Sigmoid colon (tissue), 7 donors: ENCODE measurements around the gene DTNBP1. TPM values are rescaled to one million over a fixed set of nuclear protein-coding genes. Genes with fewer than 3 reads are reported as not detected.

ENCODE experiments used
- DNase-seq: peaks from one replicate; pipeline ENCODE4 v3.0.0-alpha.2; 2019
- H3K27ac ChIP-seq, 4 donors: fragments of 200-600 bp; sonication (generic); one replicate each; pipeline ENCODE4 v1.5.1; 2016 to 2019; ENCODE audit warnings: mild to moderate bottlenecking in 1 of 4
- H3K27me3 ChIP-seq, 3 donors: fragments of 200-600 bp; sonication (generic); one replicate each; pipeline ENCODE4 v1.5.1; 2019; ENCODE audit warnings: mild to moderate bottlenecking in 1 of 3
- H3K36me3 ChIP-seq, 4 donors: fragments of 200-600 bp; sonication (generic); one replicate each; pipeline ENCODE4 v1.5.1; 2016 to 2019
- H3K4me1 ChIP-seq, 4 donors: fragments of 200-600 bp; sonication (generic); one replicate each; pipeline ENCODE4 v1.5.1; 2017 to 2019
- H3K4me3 ChIP-seq, 4 donors: fragments of 200-600 bp; sonication (generic); one replicate each; pipeline ENCODE4 v1.5.1; 2017 to 2019; ENCODE audit warnings: mild to moderate bottlenecking in 2 of 4, moderate library complexity in 1 of 4
- H3K9me3 ChIP-seq, 4 donors: fragments of 200-600 bp in 3 of 4; sonication (generic) in 3 of 4; one replicate each; pipeline versions ENCODE4 v1.5.1 to v1.6.1; 2013 to 2019
- CTCF ChIP-seq, 4 experiments: fragments of 450-650 bp in 3 of 4; fragments of 200-600 bp in 1 of 4; IDR thresholded peaks; one replicate each; pipeline ENCODE4 v1.5.1; 2016 to 2019; ENCODE audit warnings: antibody characterized with exemption in 4 of 4, mild to moderate bottlenecking in 3 of 4, moderate library complexity in 2 of 4
- EP300 ChIP-seq, 4 donors: sonication (generic); formaldehyde crosslinking; IDR thresholded peaks; one replicate each; pipeline ENCODE4 v1.6.1; 2017; ENCODE audit warnings: antibody characterized with exemption in 4 of 4
- POLR2A ChIP-seq, 2 donors: fragments of 450-650 bp; IDR thresholded peaks; one replicate each; pipeline ENCODE4 v1.6.1; 2016; ENCODE audit warnings: antibody characterized with exemption in 2 of 2, mild to moderate bottlenecking in 2 of 2, moderate library complexity in 2 of 2
- POLR2AphosphoS5 ChIP-seq, 4 donors: sonication (generic); formaldehyde crosslinking; IDR thresholded peaks; one replicate each; pipeline ENCODE4 v1.6.1; 2017; ENCODE audit warnings: antibody characterized with exemption in 4 of 4
- WGBS, 2 donors: extraction: QIAGEN DNeasy Blood & Tissue Kit; methylation state at CpG; one replicate each; pipeline ENCODE4 v1.1.7; 2013; 5-methylcytosine and 5-hydroxymethylcytosine counted together
- intact Hi-C: fragments of 100-400 bp; cut with DNase I; formaldehyde crosslinking; loops from one replicate; pipeline ENCODE4 v1.15.1; 2023
- polyA plus RNA-seq, 3 donors: library from polyadenylated mRNA; stranded (reverse); fragments of 200-250 nt; gene quantifications; one replicate each; pipeline ENCODE4 v1.2.3, GENCODE V29; 2013
- total RNA-seq, 4 donors: library from RNA; depleted of rRNA; stranded (reverse); fragments of >200 nt; gene quantifications; one replicate each; pipeline ENCODE4 v1.1.0, GENCODE V29; 2016
- donor health status: healthy with polysubstance abuse.
- donor health status: Bipolar disorder and iron deficiency.
- donor health status: healthy.

DTNBP1 gene
- total and polyA plus RNA-seq, 7 donors: 12.8 to 25.8 (median 18.7) TPM

GRCh38 chr6:15574023-15574422 is 88.8 kb downstream of the DTNBP1 start:
- H3K4me3 ChIP-seq: no peak overlapping the region
- TF ChIP-seq CTCF (IDR thresholded peaks at IDR 0.05) (no peak), EP300 (IDR thresholded peaks at IDR 0.05) (no peak), POLR2AphosphoS5 (IDR thresholded peaks at IDR 0.05) (no peak), POLR2A (IDR thresholded peaks at IDR 0.05) (no peak)
- DNase-seq: no peak
- H3K27me3 ChIP-seq: no peaks in the 10 kb centered on the region
- intact Hi-C loops: no loop called here
- H3K4me1 ChIP-seq: peaks cover 0 to 17% (median 7%) of the 10 kb centered on the region in 4 donors
- H3K36me3 ChIP-seq: no peaks in the 10 kb centered on the region
- no peak overlapping the region for H3K27ac ChIP-seq
- WGBS, 2 donors: 70 to 86% methylated on average over 4 of the region's 4 CpGs
- no peaks in the 10 kb centered on the region for H3K9me3 ChIP-seq

GRCh38 chr6:15573384-15573783 is 89.4 kb downstream of the DTNBP1 start:
- H3K4me3 ChIP-seq: no peak overlapping the region
- 91 to 95% methylated on average over 4 of the region's 4 CpGs for WGBS, 2 donors
- no peak for TF ChIP-seq EP300 (IDR thresholded peaks at IDR 0.05)
- no peak for TF ChIP-seq CTCF (IDR thresholded peaks at IDR 0.05)
- no peak for TF ChIP-seq POLR2AphosphoS5 (IDR thresholded peaks at IDR 0.05)
- TF ChIP-seq POLR2A (IDR thresholded peaks at IDR 0.05): no peak
- H3K27ac ChIP-seq: no peak overlapping the region
- no peaks in the 10 kb centered on the region for H3K36me3 ChIP-seq
- H3K4me1 ChIP-seq: peaks cover 0 to 15% (median 7%) of the 10 kb centered on the region in 4 donors
- no peaks in the 10 kb centered on the region for H3K9me3 ChIP-seq
- H3K27me3 ChIP-seq: no peaks in the 10 kb centered on the region
- DNase-seq: no peak
- intact Hi-C loops: no loop called here

- TF ChIP-seq EP300 (IDR thresholded peaks at IDR 0.05) (no peak), POLR2AphosphoS5 (IDR thresholded peaks at IDR 0.05) (no peak), POLR2A (IDR thresholded peaks at IDR 0.05) (no peak), CTCF (IDR thresholded peaks at IDR 0.05) (no peak)
- no peak overlapping the region for H3K27ac ChIP-seq
- intact Hi-C loops: no loop called here
- H3K36me3 ChIP-seq: no peaks in the 10 kb centered on the region
- H3K9me3 ChIP-seq: no peaks in the 10 kb centered on the region
- WGBS, 2 donors: 92 to 96% methylated on average over 5 of the region's 5 CpGs
- no peaks in the 10 kb centered on the region for H3K27me3 ChIP-seq
- H3K4me1 ChIP-seq: peaks cover 0 to 6% (median under 1%) of the 10 kb centered on the region in 4 donors
- H3K4me3 ChIP-seq: no peak overlapping the region
- no peak for DNase-seq
These were observed 90.4 kb downstream of the DTNBP1 start for GRCh38 chr6:15572296-15573016.

- no peak overlapping the region for H3K4me3 ChIP-seq
- 86 to 90% methylated on average over 2 of the region's 2 CpGs for WGBS, 2 donors
- DNase-seq: no peak
- intact Hi-C loops: no loop called here
- no peak for TF ChIP-seq POLR2A (IDR thresholded peaks at IDR 0.05)
- H3K4me1 ChIP-seq: peaks cover 0 to 4% (median 0%) of the 10 kb centered on the region in 4 donors
- no peak overlapping the region for H3K27ac ChIP-seq
- H3K27me3 ChIP-seq: no peaks in the 10 kb centered on the region
- no peaks in the 10 kb centered on the region for H3K9me3 ChIP-seq
- H3K36me3 ChIP-seq: no peaks in the 10 kb centered on the region
These were observed 92.7 kb downstream of the DTNBP1 start for GRCh38 chr6:15570171-15570570.

- H3K36me3 ChIP-seq: no peaks in the 10 kb centered on the region
- DNase-seq: no peak
- intact Hi-C loops: no loop called here
- TF ChIP-seq CTCF (IDR thresholded peaks at IDR 0.05): no peak
- no peak for TF ChIP-seq EP300 (IDR thresholded peaks at IDR 0.05)
- TF ChIP-seq POLR2A (IDR thresholded peaks at IDR 0.05): no peak
- no peak for TF ChIP-seq POLR2AphosphoS5 (IDR thresholded peaks at IDR 0.05)
- no peaks in the 10 kb centered on the region for H3K4me1 ChIP-seq
- H3K9me3 ChIP-seq: no peaks in the 10 kb centered on the region
- H3K27ac ChIP-seq: no peak overlapping the region
- WGBS, 2 donors: 78 to 79% methylated on average over 17 of the region's 17 CpGs
- H3K4me3 ChIP-seq: no peak overlapping the region
- H3K27me3 ChIP-seq: no peaks in the 10 kb centered on the region
These were observed 93.5 kb downstream of the DTNBP1 start for GRCh38 chr6:15569035-15569995.
